ENCODE results near the gene MYOCOS.

MYOCOS gene

DNA sequence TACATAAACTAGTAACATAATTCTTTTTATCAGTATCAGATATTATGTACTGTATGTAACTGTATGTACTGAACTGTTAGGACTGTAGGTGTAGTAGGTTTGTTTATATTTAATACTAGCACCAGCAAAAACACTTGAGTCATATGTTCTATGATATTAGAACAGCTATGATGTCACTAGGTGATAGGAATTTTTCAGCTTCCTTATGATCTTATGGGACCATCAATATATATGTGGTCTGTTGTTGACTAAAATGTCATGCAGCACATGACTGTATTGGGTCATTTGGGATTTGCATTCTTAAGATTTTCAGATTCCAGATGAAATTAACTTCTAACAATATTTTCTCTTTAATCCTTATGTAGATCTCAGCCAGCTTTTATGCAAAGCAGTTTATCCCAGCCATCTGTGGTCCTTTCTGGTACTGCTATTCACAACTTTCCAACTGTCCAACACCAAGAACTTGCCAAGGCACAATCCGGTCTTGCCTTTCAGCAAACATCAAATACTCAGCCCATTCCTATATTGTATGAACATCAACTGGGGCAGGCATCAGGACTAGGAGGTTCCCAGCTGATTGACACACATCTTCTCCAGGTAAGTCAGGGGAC is 38.3 kb upstream of the MYOCOS start:
- TF ChIP-seq TAF1 (IDR thresholded peaks at IDR 0.05; ENCODE audit: borderline replicate concordance, insufficient read depth, low read length) (no peak), POLR2AphosphoS5 (IDR thresholded peaks at IDR 0.05; ENCODE audit: low read depth, low read length) (no peak), SIN3A (IDR thresholded peaks at IDR 0.05; ENCODE audit: borderline replicate concordance, insufficient read depth, low read length) (no peak), FOXP2 (optimal IDR thresholded peaks at IDR 0.05; ENCODE audit: borderline replicate concordance, extremely low read depth, extremely low read length, insufficient read depth) (no peak)
- TF ChIP-seq, protein P1, sequence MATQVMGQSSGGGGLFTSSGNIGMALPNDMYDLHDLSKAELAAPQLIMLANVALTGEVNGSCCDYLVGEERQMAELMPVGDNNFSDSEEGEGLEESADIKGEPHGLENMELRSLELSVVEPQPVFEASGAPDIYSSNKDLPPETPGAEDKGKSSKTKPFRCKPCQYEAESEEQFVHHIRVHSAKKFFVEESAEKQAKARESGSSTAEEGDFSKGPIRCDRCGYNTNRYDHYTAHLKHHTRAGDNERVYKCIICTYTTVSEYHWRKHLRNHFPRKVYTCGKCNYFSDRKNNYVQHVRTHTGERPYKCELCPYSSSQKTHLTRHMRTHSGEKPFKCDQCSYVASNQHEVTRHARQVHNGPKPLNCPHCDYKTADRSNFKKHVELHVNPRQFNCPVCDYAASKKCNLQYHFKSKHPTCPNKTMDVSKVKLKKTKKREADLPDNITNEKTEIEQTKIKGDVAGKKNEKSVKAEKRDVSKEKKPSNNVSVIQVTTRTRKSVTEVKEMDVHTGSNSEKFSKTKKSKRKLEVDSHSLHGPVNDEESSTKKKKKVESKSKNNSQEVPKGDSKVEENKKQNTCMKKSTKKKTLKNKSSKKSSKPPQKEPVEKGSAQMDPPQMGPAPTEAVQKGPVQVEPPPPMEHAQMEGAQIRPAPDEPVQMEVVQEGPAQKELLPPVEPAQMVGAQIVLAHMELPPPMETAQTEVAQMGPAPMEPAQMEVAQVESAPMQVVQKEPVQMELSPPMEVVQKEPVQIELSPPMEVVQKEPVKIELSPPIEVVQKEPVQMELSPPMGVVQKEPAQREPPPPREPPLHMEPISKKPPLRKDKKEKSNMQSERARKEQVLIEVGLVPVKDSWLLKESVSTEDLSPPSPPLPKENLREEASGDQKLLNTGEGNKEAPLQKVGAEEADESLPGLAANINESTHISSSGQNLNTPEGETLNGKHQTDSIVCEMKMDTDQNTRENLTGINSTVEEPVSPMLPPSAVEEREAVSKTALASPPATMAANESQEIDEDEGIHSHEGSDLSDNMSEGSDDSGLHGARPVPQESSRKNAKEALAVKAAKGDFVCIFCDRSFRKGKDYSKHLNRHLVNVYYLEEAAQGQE (IDR thresholded peaks at IDR 0.05; ENCODE audit: insufficient read depth in 1 of 2, low read depth in 2 of 2, low read length in 2 of 2) = no peak

- TF ChIP-seq, protein P1 (IDR thresholded peaks at IDR 0.05; ENCODE audit: insufficient read depth in 1 of 2, low read depth in 2 of 2, low read length in 2 of 2) = no peak
- TF ChIP-seq TAF1 (IDR thresholded peaks at IDR 0.05; ENCODE audit: borderline replicate concordance, insufficient read depth, low read length) (no peak), POLR2AphosphoS5 (IDR thresholded peaks at IDR 0.05; ENCODE audit: low read depth, low read length) (no peak), SIN3A (IDR thresholded peaks at IDR 0.05; ENCODE audit: borderline replicate concordance, insufficient read depth, low read length) (no peak), FOXP2 (optimal IDR thresholded peaks at IDR 0.05; ENCODE audit: borderline replicate concordance, extremely low read depth, extremely low read length, insufficient read depth) (no peak)
These were observed 36.3 kb upstream of the MYOCOS start for GRCh38 chr1:171585715-171586114.

- TF ChIP-seq, protein P1 (IDR thresholded peaks at IDR 0.05; ENCODE audit: insufficient read depth in 1 of 2, low read depth in 2 of 2, low read length in 2 of 2) = no peak
- TF ChIP-seq TAF1 (IDR thresholded peaks at IDR 0.05; ENCODE audit: borderline replicate concordance, insufficient read depth, low read length) (no peak), POLR2AphosphoS5 (IDR thresholded peaks at IDR 0.05; ENCODE audit: low read depth, low read length) (no peak), FOXP2 (optimal IDR thresholded peaks at IDR 0.05; ENCODE audit: borderline replicate concordance, extremely low read depth, extremely low read length, insufficient read depth) (no peak), SIN3A (IDR thresholded peaks at IDR 0.05; ENCODE audit: borderline replicate concordance, insufficient read depth, low read length) (no peak)
These were observed 33.8 kb upstream of the MYOCOS start for GRCh38 chr1:171588230-171588629.

DNA sequence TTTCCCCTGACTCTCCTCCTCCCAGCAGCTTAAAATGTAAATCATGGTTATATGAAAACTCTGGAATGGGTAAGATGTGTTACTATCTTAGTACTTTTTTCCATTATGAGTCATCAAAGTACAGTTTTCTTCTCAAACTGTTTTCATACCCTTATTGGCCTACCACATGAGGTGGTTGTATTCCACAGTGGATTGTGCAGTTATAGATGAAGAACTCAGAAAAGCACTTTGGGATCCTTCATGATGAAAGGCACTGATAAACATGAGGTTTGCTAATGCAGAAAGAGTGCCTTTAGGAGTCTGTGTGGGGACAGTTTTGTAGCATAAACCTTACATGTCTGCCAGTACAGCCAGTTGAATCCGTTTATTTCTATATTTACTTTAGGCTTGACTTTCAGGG is 32.0 kb upstream of the MYOCOS start:
- TF ChIP-seq POLR2AphosphoS5 (IDR thresholded peaks at IDR 0.05; ENCODE audit: low read depth, low read length) = no peak
- no peak for TF ChIP-seq FOXP2 (optimal IDR thresholded peaks at IDR 0.05; ENCODE audit: borderline replicate concordance, extremely low read depth, extremely low read length, insufficient read depth)
- no peak for TF ChIP-seq SIN3A (IDR thresholded peaks at IDR 0.05; ENCODE audit: borderline replicate concordance, insufficient read depth, low read length)
- no peak for TF ChIP-seq TAF1 (IDR thresholded peaks at IDR 0.05; ENCODE audit: borderline replicate concordance, insufficient read depth, low read length)
- TF ChIP-seq, protein P1 (IDR thresholded peaks at IDR 0.05; ENCODE audit: insufficient read depth in 1 of 2, low read depth in 2 of 2, low read length in 2 of 2) = no peak
